ENCODE measurements around the gene DOCK11.

DOCK11 gene

GRCh38 chrX:118724775-118725174 lies 229.2 kb downstream of the DOCK11 start:
- H3K4me3 ChIP-seq (ENCODE audit: low read depth, low read length): no peak overlapping the region
- TF ChIP-seq, protein P1, sequence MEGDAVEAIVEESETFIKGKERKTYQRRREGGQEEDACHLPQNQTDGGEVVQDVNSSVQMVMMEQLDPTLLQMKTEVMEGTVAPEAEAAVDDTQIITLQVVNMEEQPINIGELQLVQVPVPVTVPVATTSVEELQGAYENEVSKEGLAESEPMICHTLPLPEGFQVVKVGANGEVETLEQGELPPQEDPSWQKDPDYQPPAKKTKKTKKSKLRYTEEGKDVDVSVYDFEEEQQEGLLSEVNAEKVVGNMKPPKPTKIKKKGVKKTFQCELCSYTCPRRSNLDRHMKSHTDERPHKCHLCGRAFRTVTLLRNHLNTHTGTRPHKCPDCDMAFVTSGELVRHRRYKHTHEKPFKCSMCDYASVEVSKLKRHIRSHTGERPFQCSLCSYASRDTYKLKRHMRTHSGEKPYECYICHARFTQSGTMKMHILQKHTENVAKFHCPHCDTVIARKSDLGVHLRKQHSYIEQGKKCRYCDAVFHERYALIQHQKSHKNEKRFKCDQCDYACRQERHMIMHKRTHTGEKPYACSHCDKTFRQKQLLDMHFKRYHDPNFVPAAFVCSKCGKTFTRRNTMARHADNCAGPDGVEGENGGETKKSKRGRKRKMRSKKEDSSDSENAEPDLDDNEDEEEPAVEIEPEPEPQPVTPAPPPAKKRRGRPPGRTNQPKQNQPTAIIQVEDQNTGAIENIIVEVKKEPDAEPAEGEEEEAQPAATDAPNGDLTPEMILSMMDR (IDR thresholded peaks at IDR 0.05; ENCODE audit: low read depth, low read length): no peak
- no peak for TF ChIP-seq POLR2A (IDR thresholded peaks at IDR 0.05; ENCODE audit: extremely low read depth, insufficient read length)
- TF ChIP-seq, protein P2, sequence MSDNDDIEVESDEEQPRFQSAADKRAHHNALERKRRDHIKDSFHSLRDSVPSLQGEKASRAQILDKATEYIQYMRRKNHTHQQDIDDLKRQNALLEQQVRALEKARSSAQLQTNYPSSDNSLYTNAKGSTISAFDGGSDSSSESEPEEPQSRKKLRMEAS (IDR thresholded peaks at IDR 0.05; ENCODE audit: low read depth, low read length): no peak
- DNase-seq (ENCODE audit: low read depth): no peak

- no peak overlapping the region for H3K4me3 ChIP-seq (ENCODE audit: low read depth, low read length)
- TF ChIP-seq, protein P1 (IDR thresholded peaks at IDR 0.05; ENCODE audit: low read depth, low read length): no peak
- TF ChIP-seq, protein P2 (IDR thresholded peaks at IDR 0.05; ENCODE audit: low read depth, low read length): no peak
- TF ChIP-seq MYC (IDR thresholded peaks at IDR 0.05; ENCODE audit: low read depth, low read length): no peak
- no peak for TF ChIP-seq POLR2A (IDR thresholded peaks at IDR 0.05; ENCODE audit: extremely low read depth, insufficient read length)
- DNase-seq (ENCODE audit: low read depth): no peak
Observed at GRCh38 chrX:118726396-118726795, 230.8 kb downstream of the DOCK11 start.

DNA sequence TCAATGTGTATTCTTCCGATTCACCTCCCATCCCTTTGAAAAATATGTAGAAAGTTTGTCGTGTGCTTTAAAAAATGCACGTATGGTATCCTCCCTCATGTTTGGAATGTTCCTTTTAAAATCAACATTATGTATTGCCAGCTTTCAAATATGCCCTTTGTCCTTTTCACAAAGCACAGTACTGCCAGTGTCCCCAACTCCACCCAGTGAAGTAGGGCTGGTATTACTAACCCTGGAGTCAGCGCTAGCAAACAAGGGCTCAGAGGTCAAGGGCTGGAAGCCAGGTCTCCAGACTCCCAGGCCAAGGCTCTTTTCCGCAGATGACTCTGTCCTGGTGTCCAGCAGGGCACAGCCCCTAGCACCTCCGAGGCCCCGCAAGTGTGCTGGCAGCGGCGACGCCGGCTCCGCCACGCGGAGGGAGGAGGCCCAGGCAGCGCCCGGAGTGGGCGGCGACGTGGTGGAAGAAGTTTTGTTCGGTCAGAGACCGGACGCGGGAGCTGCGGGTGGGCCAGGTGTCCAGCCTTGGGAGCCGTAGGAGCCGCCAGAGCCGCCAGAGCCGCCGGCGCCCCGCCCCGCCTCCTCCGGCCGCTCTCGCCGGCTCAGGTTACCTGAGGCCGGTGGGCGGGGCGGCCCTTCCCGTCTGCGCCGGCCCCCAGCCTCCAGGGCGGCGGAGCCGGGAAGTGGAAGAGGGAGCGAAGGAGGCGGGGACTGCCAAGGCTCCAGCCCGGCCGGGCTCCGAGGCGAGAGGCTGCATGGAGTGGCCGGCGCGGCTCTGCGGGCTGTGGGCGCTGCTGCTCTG lies 231.5 kb downstream of the DOCK11 start, which contains the start of gene IL13RA1:
TSS of gene IL13RA1 (plus strand) at position 720 of the 799 bp plus-strand sequence. CDS start at position 753, 33 bp downstream.
- TF ChIP-seq, protein P2 (IDR thresholded peaks at IDR 0.05; ENCODE audit: low read depth, low read length): no peak
- TF ChIP-seq POLR2A (IDR thresholded peaks at IDR 0.05; ENCODE audit: extremely low read depth, insufficient read length) (no peak), MYC (IDR thresholded peaks at IDR 0.05; ENCODE audit: low read depth, low read length) (no peak)
- TF ChIP-seq, protein P1 (IDR thresholded peaks at IDR 0.05; ENCODE audit: low read depth, low read length): no peak
- peak within 1 kb of the TSS; percentile 48 for H3K4me3 ChIP-seq (ENCODE audit: low read depth, low read length)
- DNase-seq (ENCODE audit: low read depth): peak; percentile 81

DNA sequence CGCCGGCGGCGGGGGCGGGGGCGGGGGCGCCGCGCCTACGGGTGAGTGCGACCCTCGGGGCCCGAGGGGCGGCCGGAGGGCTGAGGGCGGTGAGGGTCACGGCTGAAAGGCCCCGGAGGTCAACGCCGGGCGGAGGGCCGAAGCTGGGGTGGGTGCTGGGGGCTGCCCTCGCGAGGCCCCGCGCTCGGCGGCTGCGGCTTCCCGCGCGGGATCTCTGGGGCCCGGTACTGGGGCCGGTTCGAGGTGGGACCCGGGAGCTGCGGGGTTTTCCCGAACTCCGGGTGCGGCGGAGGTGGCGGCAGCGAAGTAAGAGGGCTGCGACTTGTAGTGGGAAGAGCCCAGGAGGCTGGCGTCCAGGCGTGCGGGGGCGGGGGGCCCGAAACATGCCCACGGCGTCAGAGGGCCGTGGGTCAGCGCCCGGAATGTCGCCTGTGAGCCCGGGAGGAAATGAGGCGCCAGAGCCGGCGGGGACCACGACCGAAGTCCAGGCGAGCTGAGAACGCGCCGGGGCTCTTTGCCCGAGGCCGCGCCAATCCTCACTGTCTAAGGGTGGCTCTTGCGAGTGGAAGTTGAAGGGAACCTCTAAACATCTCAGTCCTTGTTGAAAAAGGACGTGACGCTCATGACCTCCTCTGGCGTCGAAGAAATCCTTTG lies 232.2 kb downstream of the DOCK11 start:
- peak overlapping the region; percentile 48 for H3K4me3 ChIP-seq (ENCODE audit: low read depth, low read length)
- TF ChIP-seq, protein P1 (IDR thresholded peaks at IDR 0.05; ENCODE audit: low read depth, low read length): no peak
- TF ChIP-seq POLR2A (IDR thresholded peaks at IDR 0.05; ENCODE audit: extremely low read depth, insufficient read length): no peak
- TF ChIP-seq, protein P2 (IDR thresholded peaks at IDR 0.05; ENCODE audit: low read depth, low read length): no peak
- TF ChIP-seq MYC (IDR thresholded peaks at IDR 0.05; ENCODE audit: low read depth, low read length): no peak
- peak; percentile 38 for DNase-seq (ENCODE audit: low read depth)

DNA sequence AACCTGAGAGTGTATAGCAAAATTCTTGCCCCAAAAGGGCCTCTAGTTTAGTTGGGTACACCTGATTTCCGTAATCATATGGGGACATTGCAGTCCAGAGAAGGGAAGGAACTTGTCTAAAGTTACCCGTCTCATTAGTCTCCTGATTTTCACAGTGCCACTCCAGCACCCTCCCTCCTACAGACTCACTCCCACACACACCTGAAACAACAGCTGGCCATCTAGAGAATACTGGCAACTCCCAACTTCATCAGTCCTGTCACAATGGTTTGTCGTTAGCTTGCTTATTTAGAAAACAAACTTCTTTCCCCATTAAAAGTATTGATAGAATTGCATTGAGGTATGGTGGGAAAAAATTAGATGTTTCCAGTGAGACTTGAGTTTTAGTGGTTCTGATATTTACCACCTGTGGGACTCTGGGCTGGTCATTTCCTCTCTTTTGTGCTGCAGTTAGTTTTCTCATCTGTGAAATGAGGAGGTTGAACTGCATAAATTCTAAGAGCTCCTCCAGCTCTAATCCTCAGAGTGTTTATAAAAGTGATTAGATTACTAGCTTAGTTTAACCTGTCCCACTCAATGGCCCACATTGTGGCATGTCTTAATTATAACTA lies 233.5 kb downstream of the DOCK11 start:
- TF ChIP-seq POLR2A (IDR thresholded peaks at IDR 0.05; ENCODE audit: extremely low read depth, insufficient read length): no peak
- TF ChIP-seq, protein P2 (IDR thresholded peaks at IDR 0.05; ENCODE audit: low read depth, low read length): no peak
- TF ChIP-seq, protein P1 (IDR thresholded peaks at IDR 0.05; ENCODE audit: low read depth, low read length): no peak
- no peak for TF ChIP-seq MYC (IDR thresholded peaks at IDR 0.05; ENCODE audit: low read depth, low read length)
- no peak overlapping the region for H3K4me3 ChIP-seq (ENCODE audit: low read depth, low read length)
- no peak for DNase-seq (ENCODE audit: low read depth)

All from NB4 (cell line).